Measurements from ENCODE around the gene CNTN1.

The CNTN1 gene

GRCh38 chr12:40834321-40834720 is 142.1 kb downstream of the CNTN1 start:
- H3K9me3 ChIP-seq (ENCODE audit: insufficient read depth, low read length) = no peaks in the 10 kb centered on the region
- no peak for TF ChIP-seq YY1 (IDR thresholded peaks at IDR 0.05; ENCODE audit: insufficient read depth, insufficient read length)
- TF ChIP-seq SUZ12 (IDR thresholded peaks at IDR 0.05; ENCODE audit: extremely low read depth, insufficient read depth, insufficient read length) = no peak
- no peaks in the 10 kb centered on the region for H3K4me1 ChIP-seq (ENCODE audit: insufficient read depth, insufficient read length)
- H3K27me3 ChIP-seq (ENCODE audit: insufficient read depth, insufficient read length) = no peaks in the 10 kb centered on the region
- no peaks in the 10 kb centered on the region for H3K36me3 ChIP-seq (ENCODE audit: insufficient read depth, insufficient read length, low read length)
- no peak for DNase-seq (ENCODE audit: low read depth, low spot score)
- H3K9ac ChIP-seq (ENCODE audit: insufficient read length, low read depth) = no peak overlapping the region
- H3K4me3 ChIP-seq (ENCODE audit: insufficient read length, low read depth) = no peak overlapping the region

- no peak for DNase-seq (ENCODE audit: low read depth, low spot score)
- Histone ChIP-seq H3K9me3 (ENCODE audit: insufficient read depth, low read length) (no peaks in the 10 kb centered on the region), H3K36me3 (ENCODE audit: insufficient read depth, insufficient read length, low read length) (no peaks in the 10 kb centered on the region), H3K9ac (ENCODE audit: insufficient read length, low read depth) (no peak overlapping the region), H3K4me3 (ENCODE audit: insufficient read length, low read depth) (no peak overlapping the region), H3K4me1 (ENCODE audit: insufficient read depth, insufficient read length) (no peaks in the 10 kb centered on the region), H3K27me3 (ENCODE audit: insufficient read depth, insufficient read length) (no peaks in the 10 kb centered on the region)
- no peak for TF ChIP-seq YY1 (IDR thresholded peaks at IDR 0.05; ENCODE audit: insufficient read depth, insufficient read length)
- TF ChIP-seq SUZ12 (IDR thresholded peaks at IDR 0.05; ENCODE audit: extremely low read depth, insufficient read depth, insufficient read length) = no peak
- TF ChIP-seq ZNF274 (IDR thresholded peaks at IDR 0.05; ENCODE audit: low read depth, low read length) = no peak
Measured at GRCh38 chr12:40837891-40838429, 145.7 kb downstream of the CNTN1 start.

GRCh38 chr12:40843495-40843894 is 151.3 kb downstream of the CNTN1 start:
- Histone ChIP-seq H3K36me3 (ENCODE audit: insufficient read depth, insufficient read length, low read length) (no peaks in the 10 kb centered on the region), H3K9ac (ENCODE audit: insufficient read length, low read depth) (no peak overlapping the region), H3K27me3 (ENCODE audit: insufficient read depth, insufficient read length) (no peaks in the 10 kb centered on the region), H3K4me3 (ENCODE audit: insufficient read length, low read depth) (no peak overlapping the region), H3K9me3 (ENCODE audit: insufficient read depth, low read length) (no peaks in the 10 kb centered on the region), H3K4me1 (ENCODE audit: insufficient read depth, insufficient read length) (no peaks in the 10 kb centered on the region)
- TF ChIP-seq SUZ12 (IDR thresholded peaks at IDR 0.05; ENCODE audit: extremely low read depth, insufficient read depth, insufficient read length) (no peak), ZNF274 (IDR thresholded peaks at IDR 0.05; ENCODE audit: low read depth, low read length) (no peak), YY1 (IDR thresholded peaks at IDR 0.05; ENCODE audit: insufficient read depth, insufficient read length) (no peak)
- no peak for DNase-seq (ENCODE audit: low read depth, low spot score)

- no peak for TF ChIP-seq SUZ12 (IDR thresholded peaks at IDR 0.05; ENCODE audit: extremely low read depth, insufficient read depth, insufficient read length)
- TF ChIP-seq ZNF274 (IDR thresholded peaks at IDR 0.05; ENCODE audit: low read depth, low read length) = no peak
- no peak for TF ChIP-seq YY1 (IDR thresholded peaks at IDR 0.05; ENCODE audit: insufficient read depth, insufficient read length)
- Histone ChIP-seq H3K36me3 (ENCODE audit: insufficient read depth, insufficient read length, low read length) (no peaks in the 10 kb centered on the region), H3K9me3 (ENCODE audit: insufficient read depth, low read length) (no peaks in the 10 kb centered on the region), H3K4me3 (ENCODE audit: insufficient read length, low read depth) (no peak overlapping the region), H3K4me1 (ENCODE audit: insufficient read depth, insufficient read length) (no peaks in the 10 kb centered on the region), H3K27me3 (ENCODE audit: insufficient read depth, insufficient read length) (no peaks in the 10 kb centered on the region), H3K9ac (ENCODE audit: insufficient read length, low read depth) (no peak overlapping the region)
- DNase-seq (ENCODE audit: low read depth, low spot score) = no peak
Measured at GRCh38 chr12:40853221-40853620, 161.0 kb downstream of the CNTN1 start.

GRCh38 chr12:40854604-40855003 is 162.4 kb downstream of the CNTN1 start:
- Histone ChIP-seq H3K4me1 (ENCODE audit: insufficient read depth, insufficient read length) (no peaks in the 10 kb centered on the region), H3K27me3 (ENCODE audit: insufficient read depth, insufficient read length) (no peaks in the 10 kb centered on the region), H3K9ac (ENCODE audit: insufficient read length, low read depth) (no peak overlapping the region), H3K36me3 (ENCODE audit: insufficient read depth, insufficient read length, low read length) (no peaks in the 10 kb centered on the region), H3K4me3 (ENCODE audit: insufficient read length, low read depth) (no peak overlapping the region), H3K9me3 (ENCODE audit: insufficient read depth, low read length) (no peaks in the 10 kb centered on the region)
- TF ChIP-seq ZNF274 (IDR thresholded peaks at IDR 0.05; ENCODE audit: low read depth, low read length) = no peak
- TF ChIP-seq SUZ12 (IDR thresholded peaks at IDR 0.05; ENCODE audit: extremely low read depth, insufficient read depth, insufficient read length) = no peak
- no peak for TF ChIP-seq YY1 (IDR thresholded peaks at IDR 0.05; ENCODE audit: insufficient read depth, insufficient read length)
- no peak for DNase-seq (ENCODE audit: low read depth, low spot score)

GRCh38 chr12:40864891-40865290 is 172.7 kb downstream of the CNTN1 start:
- H3K27me3 ChIP-seq (ENCODE audit: insufficient read depth, insufficient read length) = no peaks in the 10 kb centered on the region
- no peak overlapping the region for H3K9ac ChIP-seq (ENCODE audit: insufficient read length, low read depth)
- H3K36me3 ChIP-seq (ENCODE audit: insufficient read depth, insufficient read length, low read length) = no peaks in the 10 kb centered on the region
- DNase-seq (ENCODE audit: low read depth, low spot score) = no peak
- TF ChIP-seq SUZ12 (IDR thresholded peaks at IDR 0.05; ENCODE audit: extremely low read depth, insufficient read depth, insufficient read length) = no peak
- no peak for TF ChIP-seq YY1 (IDR thresholded peaks at IDR 0.05; ENCODE audit: insufficient read depth, insufficient read length)
- TF ChIP-seq ZNF274 (IDR thresholded peaks at IDR 0.05; ENCODE audit: low read depth, low read length) = no peak
- H3K9me3 ChIP-seq (ENCODE audit: insufficient read depth, low read length) = no peaks in the 10 kb centered on the region
- H3K4me1 ChIP-seq (ENCODE audit: insufficient read depth, insufficient read length) = no peaks in the 10 kb centered on the region
- no peak overlapping the region for H3K4me3 ChIP-seq (ENCODE audit: insufficient read length, low read depth)

GRCh38 chr12:40870981-40871380 is 178.7 kb downstream of the CNTN1 start:
- no peaks in the 10 kb centered on the region for H3K9me3 ChIP-seq (ENCODE audit: insufficient read depth, low read length)
- H3K9ac ChIP-seq (ENCODE audit: insufficient read length, low read depth) = no peak overlapping the region
- no peak for TF ChIP-seq SUZ12 (IDR thresholded peaks at IDR 0.05; ENCODE audit: extremely low read depth, insufficient read depth, insufficient read length)
- TF ChIP-seq ZNF274 (IDR thresholded peaks at IDR 0.05; ENCODE audit: low read depth, low read length) = no peak
- TF ChIP-seq YY1 (IDR thresholded peaks at IDR 0.05; ENCODE audit: insufficient read depth, insufficient read length) = no peak
- H3K4me1 ChIP-seq (ENCODE audit: insufficient read depth, insufficient read length) = no peaks in the 10 kb centered on the region
- H3K27me3 ChIP-seq (ENCODE audit: insufficient read depth, insufficient read length) = no peaks in the 10 kb centered on the region
- H3K36me3 ChIP-seq (ENCODE audit: insufficient read depth, insufficient read length, low read length) = no peaks in the 10 kb centered on the region
- no peak overlapping the region for H3K4me3 ChIP-seq (ENCODE audit: insufficient read length, low read depth)
- no peak for DNase-seq (ENCODE audit: low read depth, low spot score)

Data from NT2/D1 (cell line).